ENCODE results near the gene FNDC3B. TPM values are rescaled to one million over a fixed set of nuclear protein-coding genes. Genes with fewer than 3 reads are reported as not detected.

Gene FNDC3B
- total and polyA plus RNA-seq, 9 of the 15 experiments (the other 6 are each of a cell fraction or from before 2014, with no cell fraction given) = 7.0 to 35.8 (median 16.2) TPM

- no TSS peak for BruUV-seq (replicated peaks)
- H4K20me1 ChIP-seq (replicated peaks; ENCODE audit: control insufficient read depth, insufficient read depth, low read length) = no peaks in the 10 kb centered on the region
- ATAC-seq = no peak
- no peaks in the 10 kb centered on the region for H3K79me2 ChIP-seq (ENCODE audit: control insufficient read depth, insufficient read depth, low read length)
- no peak for FAIRE-seq
- no peaks in the 10 kb centered on the region for H3K9me3 ChIP-seq (replicated peaks; ENCODE audit: control insufficient read depth, insufficient read depth, low read depth, low read length)
- DNase-seq (ENCODE audit: extremely low read depth in 1 of 4, low spot score in 3 of 4) = no peak
- POLR2A ChIA-PET = no interaction called here
- H3K4me1 ChIP-seq (replicated peaks in 1 of 2; ENCODE audit: control insufficient read depth in 2 of 2, insufficient read depth in 2 of 2, low read length in 2 of 2) = no peaks in the 10 kb centered on the region
- H3K36me3 ChIP-seq (ENCODE audit: control insufficient read depth, insufficient read depth, low read length) = peaks cover 35% of the 10 kb centered on the region; the same call in 2 of the 3 replicates
- in situ Hi-C loops (cut with MboI) (no loop called here), intact Hi-C loops (cut with micrococcal nuclease) (no loop called here)
- H3K9ac ChIP-seq (ENCODE audit: insufficient read depth in 1 of 2, low read depth in 2 of 2, low read length in 2 of 2) = no peak overlapping the region
- no peak overlapping the region for H3K27ac ChIP-seq (ENCODE audit: extremely low read depth, low read depth, low read length)
- H3K27me3 ChIP-seq (ENCODE audit: control insufficient read depth in 2 of 2, insufficient read depth in 2 of 2, low read length in 2 of 2) = no peaks in the 10 kb centered on the region
- H3K9me1 ChIP-seq (ENCODE audit: control insufficient read depth, insufficient read depth, low read length) = no peaks in the 10 kb centered on the region
- no peak overlapping the region for H2AFZ ChIP-seq (ENCODE audit: low read depth, low read length)
- CTCF ChIA-PET (ENCODE audit: low intra/inter-chr PET ratio) = no interaction called here
- H3K4me3 ChIP-seq = no peak overlapping the region
- H3K4me2 ChIP-seq (ENCODE audit: insufficient read depth, low read length) = no peak overlapping the region
- WGBS (ENCODE audit: insufficient coverage, low coverage, missing lambda C conversion rate) = 93% methylated on average over 4 of the region's 4 CpGs
- TF ChIP-seq, protein P1, sequence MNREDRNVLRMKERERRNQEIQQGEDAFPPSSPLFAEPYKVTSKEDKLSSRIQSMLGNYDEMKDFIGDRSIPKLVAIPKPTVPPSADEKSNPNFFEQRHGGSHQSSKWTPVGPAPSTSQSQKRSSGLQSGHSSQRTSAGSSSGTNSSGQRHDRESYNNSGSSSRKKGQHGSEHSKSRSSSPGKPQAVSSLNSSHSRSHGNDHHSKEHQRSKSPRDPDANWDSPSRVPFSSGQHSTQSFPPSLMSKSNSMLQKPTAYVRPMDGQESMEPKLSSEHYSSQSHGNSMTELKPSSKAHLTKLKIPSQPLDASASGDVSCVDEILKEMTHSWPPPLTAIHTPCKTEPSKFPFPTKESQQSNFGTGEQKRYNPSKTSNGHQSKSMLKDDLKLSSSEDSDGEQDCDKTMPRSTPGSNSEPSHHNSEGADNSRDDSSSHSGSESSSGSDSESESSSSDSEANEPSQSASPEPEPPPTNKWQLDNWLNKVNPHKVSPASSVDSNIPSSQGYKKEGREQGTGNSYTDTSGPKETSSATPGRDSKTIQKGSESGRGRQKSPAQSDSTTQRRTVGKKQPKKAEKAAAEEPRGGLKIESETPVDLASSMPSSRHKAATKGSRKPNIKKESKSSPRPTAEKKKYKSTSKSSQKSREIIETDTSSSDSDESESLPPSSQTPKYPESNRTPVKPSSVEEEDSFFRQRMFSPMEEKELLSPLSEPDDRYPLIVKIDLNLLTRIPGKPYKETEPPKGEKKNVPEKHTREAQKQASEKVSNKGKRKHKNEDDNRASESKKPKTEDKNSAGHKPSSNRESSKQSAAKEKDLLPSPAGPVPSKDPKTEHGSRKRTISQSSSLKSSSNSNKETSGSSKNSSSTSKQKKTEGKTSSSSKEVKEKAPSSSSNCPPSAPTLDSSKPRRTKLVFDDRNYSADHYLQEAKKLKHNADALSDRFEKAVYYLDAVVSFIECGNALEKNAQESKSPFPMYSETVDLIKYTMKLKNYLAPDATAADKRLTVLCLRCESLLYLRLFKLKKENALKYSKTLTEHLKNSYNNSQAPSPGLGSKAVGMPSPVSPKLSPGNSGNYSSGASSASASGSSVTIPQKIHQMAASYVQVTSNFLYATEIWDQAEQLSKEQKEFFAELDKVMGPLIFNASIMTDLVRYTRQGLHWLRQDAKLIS (CRISPR knock-in tag; IDR thresholded peaks at IDR 0.05) = no peak
- TF ChIP-seq, protein P2, sequence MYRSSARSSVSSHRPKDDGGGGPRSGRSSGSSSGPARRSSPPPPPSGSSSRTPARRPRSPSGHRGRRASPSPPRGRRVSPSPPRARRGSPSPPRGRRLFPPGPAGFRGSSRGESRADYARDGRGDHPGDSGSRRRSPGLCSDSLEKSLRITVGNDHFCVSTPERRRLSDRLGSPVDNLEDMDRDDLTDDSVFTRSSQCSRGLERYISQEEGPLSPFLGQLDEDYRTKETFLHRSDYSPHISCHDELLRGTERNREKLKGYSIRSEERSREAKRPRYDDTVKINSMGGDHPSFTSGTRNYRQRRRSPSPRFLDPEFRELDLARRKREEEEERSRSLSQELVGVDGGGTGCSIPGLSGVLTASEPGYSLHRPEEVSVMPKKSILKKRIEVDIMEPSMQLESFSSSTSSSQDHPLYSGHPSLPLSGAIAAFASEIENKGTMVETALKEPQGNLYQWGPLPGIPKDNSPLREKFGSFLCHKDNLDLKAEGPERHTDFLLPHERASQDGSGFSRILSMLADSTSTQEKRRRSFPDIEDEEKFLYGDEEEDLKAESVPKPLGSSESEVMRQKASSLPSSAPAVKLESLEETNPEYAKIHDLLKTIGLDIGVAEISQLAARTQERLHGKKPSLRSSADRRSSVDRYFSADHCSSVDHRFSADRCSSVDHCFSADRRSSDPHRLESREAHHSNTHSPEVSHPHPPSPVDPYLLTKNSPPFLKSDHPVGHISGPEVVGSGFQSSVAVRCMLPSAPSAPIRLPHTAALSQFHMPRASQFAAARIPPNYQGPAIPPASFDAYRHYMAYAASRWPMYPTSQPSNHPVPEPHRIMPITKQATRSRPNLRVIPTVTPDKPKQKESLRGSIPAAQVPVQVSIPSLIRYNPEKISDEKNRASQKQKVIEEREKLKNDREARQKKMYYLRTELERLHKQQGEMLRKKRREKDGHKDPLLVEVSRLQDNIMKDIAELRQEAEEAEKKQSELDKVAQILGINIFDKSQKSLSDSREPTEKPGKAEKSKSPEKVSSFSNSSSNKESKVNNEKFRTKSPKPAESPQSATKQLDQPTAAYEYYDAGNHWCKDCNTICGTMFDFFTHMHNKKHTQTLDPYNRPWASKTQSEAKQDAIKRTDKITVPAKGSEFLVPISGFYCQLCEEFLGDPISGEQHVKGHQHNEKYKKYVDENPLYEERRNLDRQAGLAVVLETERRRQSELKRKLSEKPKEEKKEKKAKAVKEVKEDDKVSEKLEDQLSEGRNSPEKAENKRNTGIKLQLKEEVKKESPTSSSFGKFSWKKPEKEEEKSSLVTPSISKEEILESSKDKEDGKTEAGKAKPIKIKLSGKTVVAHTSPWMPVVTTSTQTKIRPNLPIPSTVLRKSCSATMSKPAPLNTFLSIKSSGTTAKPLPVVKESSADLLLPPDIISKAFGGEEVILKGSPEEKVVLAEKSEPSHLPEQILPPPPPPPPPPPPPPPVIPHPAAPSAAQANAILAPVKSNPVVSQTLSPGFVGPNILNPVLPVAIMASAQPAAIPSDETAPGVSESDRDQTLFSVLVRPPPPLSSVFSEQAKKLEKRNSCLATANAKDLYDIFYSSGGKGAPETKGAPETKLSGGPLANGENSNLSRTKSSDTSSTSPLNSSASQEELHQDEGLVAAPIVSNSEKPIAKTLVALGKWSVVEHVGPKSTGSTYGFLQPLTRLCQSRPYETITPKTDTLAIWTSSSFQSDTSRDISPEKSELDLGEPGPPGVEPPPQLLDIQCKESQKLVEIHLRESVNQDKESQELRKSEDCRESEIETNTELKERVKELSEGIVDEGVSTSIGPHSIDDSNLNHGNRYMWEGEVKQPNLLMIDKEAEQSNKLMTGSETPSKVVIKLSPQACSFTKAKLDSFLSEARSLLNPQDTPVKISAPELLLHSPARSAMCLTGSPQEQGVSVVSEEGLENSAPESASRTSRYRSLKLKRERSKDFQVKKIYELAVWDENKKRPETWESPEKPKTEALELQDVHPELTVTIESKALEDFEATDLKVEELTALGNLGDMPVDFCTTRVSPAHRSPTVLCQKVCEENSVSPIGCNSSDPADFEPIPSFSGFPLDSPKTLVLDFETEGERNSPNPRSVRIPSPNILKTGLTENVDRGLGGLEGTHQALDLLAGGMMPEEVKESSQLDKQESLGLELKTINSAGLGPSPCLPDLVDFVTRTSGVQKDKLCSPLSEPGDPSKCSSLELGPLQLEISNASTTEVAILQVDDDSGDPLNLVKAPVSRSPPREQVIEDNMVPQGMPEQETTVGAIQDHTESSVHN (IDR thresholded peaks at IDR 0.05; ENCODE audit: borderline replicate concordance in 1 of 2, low read depth in 1 of 2) = no peak
- TF ChIP-seq MAZ (CRISPR knock-in tag; conservative IDR thresholded peaks at IDR 0.05 in 1 of 2, IDR thresholded peaks at IDR 0.05 in 1 of 2) = no peak
- no peak for TF ChIP-seq ZC3H4 (CRISPR knock-in tag; IDR thresholded peaks at IDR 0.05; ENCODE audit: borderline replicate concordance)
- no peak for TF ChIP-seq MCM7 (IDR thresholded peaks at IDR 0.05)
- no peak for TF ChIP-seq ZFP30 (CRISPR knock-in tag; IDR thresholded peaks at IDR 0.05; ENCODE audit: borderline replicate concordance)
- no peak for TF ChIP-seq NFYB (IDR thresholded peaks at IDR 0.05; ENCODE audit: extremely low read depth, insufficient read length)
- no peak for TF ChIP-seq MYNN (IDR thresholded peaks at IDR 0.05)
- no peak for TF ChIP-seq MYNN (CRISPR knock-in tag; IDR thresholded peaks at IDR 0.05)
- TF ChIP-seq HNRNPUL1 (IDR thresholded peaks at IDR 0.05; ENCODE audit: low read length) = no peak
- no peak for TF ChIP-seq KAT8 (IDR thresholded peaks at IDR 0.05; ENCODE audit: low read depth)
Observed at GRCh38 chr3:172270557-172271166, 231.3 kb downstream of the FNDC3B start.
